ENCODE data around the gene CA6.
"Not testable (repeated sequence)": the region's sequence is repeated elsewhere in the genome, so short reads cannot be mapped to it uniquely, and the experiment has no call there.

The CA6 gene

GRCh38 chr1:8925960-8926359 is 19.7 kb upstream of the CA6 start:
- no peak for TF ChIP-seq EZH2 (IDR thresholded peaks at IDR 0.05; ENCODE audit: borderline replicate concordance, low read depth, low read length, severe bottlenecking)
- TF ChIP-seq CTCF (IDR thresholded peaks at IDR 0.05; ENCODE audit: borderline replicate concordance, extremely low read depth, low read length, poor library complexity, severe bottlenecking) = no peak
- no peak for DNase-seq
- no peak for ATAC-seq (ENCODE audit: insufficient read depth, low read depth)
- H4K20me1 ChIP-seq (ENCODE audit: insufficient read depth, low read length) = no peaks in the 10 kb centered on the region
- H3K4me1 ChIP-seq (ENCODE audit: insufficient read depth, low read length) = peaks cover 5% of the 10 kb centered on the region; the same call in 1 of the 2 replicates
- H3K27ac ChIP-seq (ENCODE audit: low read length) = no peak overlapping the region
- no peak overlapping the region for H3K4me3 ChIP-seq (ENCODE audit: low read depth in 1 of 2, low read length in 2 of 2)
- H3K9ac ChIP-seq (ENCODE audit: low read depth, low read length) = no peak overlapping the region
- no peaks in the 10 kb centered on the region for H3K79me2 ChIP-seq (ENCODE audit: insufficient read depth, low read length)
- no peak overlapping the region for H2AFZ ChIP-seq (ENCODE audit: low read depth, low read length)
- H3K9me3 ChIP-seq (ENCODE audit: insufficient read depth, low read length, severe bottlenecking) = no peaks in the 10 kb centered on the region
- no peaks in the 10 kb centered on the region for H3K27me3 ChIP-seq (ENCODE audit: insufficient read depth, low read length, poor library complexity)
- H3K36me3 ChIP-seq (ENCODE audit: insufficient read depth, low read length) = no peaks in the 10 kb centered on the region
- H3K4me2 ChIP-seq (ENCODE audit: insufficient read depth, low read length) = no peak overlapping the region

GRCh38 chr1:8926707-8927694 is 18.7 kb upstream of the CA6 start:
- Histone ChIP-seq H3K27ac (ENCODE audit: low read length) (no peak overlapping the region), H3K4me3 (ENCODE audit: low read depth in 1 of 2, low read length in 2 of 2) (no peak overlapping the region), H3K9ac (ENCODE audit: low read depth, low read length) (no peak overlapping the region), H3K79me2 (ENCODE audit: insufficient read depth, low read length) (no peaks in the 10 kb centered on the region), H2AFZ (ENCODE audit: low read depth, low read length) (no peak overlapping the region), H3K27me3 (ENCODE audit: insufficient read depth, low read length, poor library complexity) (no peaks in the 10 kb centered on the region), H3K9me3 (ENCODE audit: insufficient read depth, low read length, severe bottlenecking) (no peaks in the 10 kb centered on the region), H3K36me3 (ENCODE audit: insufficient read depth, low read length) (no peaks in the 10 kb centered on the region), H3K4me2 (ENCODE audit: insufficient read depth, low read length) (no peak overlapping the region), H4K20me1 (ENCODE audit: insufficient read depth, low read length) (no peaks in the 10 kb centered on the region), H3K4me1 (ENCODE audit: insufficient read depth, low read length) (no peaks in the 10 kb centered on the region)
- ATAC-seq (ENCODE audit: insufficient read depth, low read depth) = no peak
- no peak for DNase-seq
- TF ChIP-seq CTCF (IDR thresholded peaks at IDR 0.05; ENCODE audit: borderline replicate concordance, extremely low read depth, low read length, poor library complexity, severe bottlenecking) = no peak
- no peak for TF ChIP-seq EZH2 (IDR thresholded peaks at IDR 0.05; ENCODE audit: borderline replicate concordance, low read depth, low read length, severe bottlenecking)

- Histone ChIP-seq H3K9ac (ENCODE audit: low read depth, low read length) (no peak overlapping the region), H3K4me2 (ENCODE audit: insufficient read depth, low read length) (no peak overlapping the region), H3K4me1 (ENCODE audit: insufficient read depth, low read length) (no peaks in the 10 kb centered on the region), H3K4me3 (ENCODE audit: low read depth in 1 of 2, low read length in 2 of 2) (no peak overlapping the region), H3K36me3 (ENCODE audit: insufficient read depth, low read length) (no peaks in the 10 kb centered on the region), H4K20me1 (ENCODE audit: insufficient read depth, low read length) (no peaks in the 10 kb centered on the region), H3K27me3 (ENCODE audit: insufficient read depth, low read length, poor library complexity) (no peaks in the 10 kb centered on the region), H3K79me2 (ENCODE audit: insufficient read depth, low read length) (no peaks in the 10 kb centered on the region), H2AFZ (ENCODE audit: low read depth, low read length) (no peak overlapping the region), H3K9me3 (ENCODE audit: insufficient read depth, low read length, severe bottlenecking) (no peaks in the 10 kb centered on the region), H3K27ac (ENCODE audit: low read length) (no peak overlapping the region)
- no peak for ATAC-seq (ENCODE audit: insufficient read depth, low read depth)
- DNase-seq = no peak
- TF ChIP-seq CTCF (IDR thresholded peaks at IDR 0.05; ENCODE audit: borderline replicate concordance, extremely low read depth, low read length, poor library complexity, severe bottlenecking) (no peak), EZH2 (IDR thresholded peaks at IDR 0.05; ENCODE audit: borderline replicate concordance, low read depth, low read length, severe bottlenecking) (no peak)
Observed at GRCh38 chr1:8930116-8930515, 15.6 kb upstream of the CA6 start.

- H4K20me1 ChIP-seq (ENCODE audit: insufficient read depth, low read length); H3K36me3 ChIP-seq (ENCODE audit: insufficient read depth, low read length); H2AFZ ChIP-seq (ENCODE audit: low read depth, low read length); ATAC-seq (ENCODE audit: insufficient read depth, low read depth); H3K27ac ChIP-seq (ENCODE audit: low read length); H3K9ac ChIP-seq (ENCODE audit: low read depth, low read length); H3K79me2 ChIP-seq (ENCODE audit: insufficient read depth, low read length); DNase-seq; H3K27me3 ChIP-seq (ENCODE audit: insufficient read depth, low read length, poor library complexity); H3K4me3 ChIP-seq (ENCODE audit: low read depth in 1 of 2, low read length in 2 of 2); H3K9me3 ChIP-seq (ENCODE audit: insufficient read depth, low read length, severe bottlenecking); H3K4me2 ChIP-seq (ENCODE audit: insufficient read depth, low read length): not testable (repeated sequence)
- peaks cover 26% of the 10 kb centered on the region for H3K4me1 ChIP-seq (ENCODE audit: insufficient read depth, low read length)
Observed at GRCh38 chr1:8937051-8937450, 8.6 kb upstream of the CA6 start.

All from DND-41 (cell line).